Upper lobe of right lung (tissue), 1 donor: Measurements from ENCODE around the gene LAMB1. TPM values are rescaled to one million over a fixed set of nuclear protein-coding genes. Genes with fewer than 3 reads are reported as not detected.

ENCODE experiments used
- ATAC-seq: fragments of 200-7000 bp; cut with Tn5 transposase; one replicate; pipeline ENCODE4 v1.9.1; 2020; ENCODE audit warnings: mild to moderate bottlenecking, moderate library complexity
- DNase-seq: peaks from one replicate; pipeline ENCODE4 v3.0.0-alpha.2; 2020
- H3K27ac ChIP-seq: fragments of 200-600 bp; one replicate; pipeline ENCODE4 v1.8.0; 2022
- H3K27me3 ChIP-seq: fragments of 200-600 bp; one replicate; pipeline ENCODE4 v1.8.0; 2022; ENCODE audit warnings: mild to moderate bottlenecking
- H3K36me3 ChIP-seq: fragments of 200-600 bp; one replicate; pipeline ENCODE4 v1.8.0; 2022
- H3K4me1 ChIP-seq: fragments of 200-600 bp; one replicate; pipeline ENCODE4 v1.8.0; 2022
- H3K4me3 ChIP-seq: fragments of 200-600 bp; one replicate; pipeline ENCODE4 v1.8.0; 2022; ENCODE audit warnings: mild to moderate bottlenecking
- H3K9me3 ChIP-seq: fragments of 200-600 bp; one replicate; pipeline ENCODE4 v1.8.0; 2022
- CTCF ChIP-seq: fragments of 200-600 bp; IDR thresholded peaks from one replicate; pipeline ENCODE4 v1.8.0; 2022; ENCODE audit warnings: antibody characterized with exemption
- intact Hi-C: fragments of 100-400 bp; cut with DNase I; formaldehyde crosslinking; loops from one replicate; pipeline ENCODE4 v1.11.0; 2022
- total RNA-seq: library from RNA; stranded (reverse); fragmentation: NEBNext Ultra II Directional; extraction: Animal tissue kit (Norgen Biotek cat#: 25700); gene quantifications from one replicate; pipeline ENCODE4 v1.2.1, GENCODE V29; 2021
- donor health status: DM: no; HTN: yes; CAD: no; lungs with severe emphysema.

LAMB1 gene
- total RNA-seq, 1 donor from 2014 or later = 156 TPM

GRCh38 chr7:107972941-107973376 lies 30.0 kb downstream of the LAMB1 start:
- Histone ChIP-seq H3K27ac (peak overlapping the region; percentile 28), H3K4me3 (no peak overlapping the region), H3K9me3 (no peaks in the 10 kb centered on the region), H3K27me3 (no peaks in the 10 kb centered on the region), H3K36me3 (peaks cover 16% of the 10 kb centered on the region), H3K4me1 (peaks cover 23% of the 10 kb centered on the region)
- no peak for TF ChIP-seq CTCF
- intact Hi-C loops = no loop called here
- ATAC-seq (no peak), DNase-seq (no peak)

- Histone ChIP-seq H3K27me3 (no peaks in the 10 kb centered on the region), H3K4me3 (no peak overlapping the region), H3K4me1 (peaks cover 25% of the 10 kb centered on the region), H3K27ac (peak overlapping the region; percentile 28), H3K36me3 (peaks cover 16% of the 10 kb centered on the region), H3K9me3 (no peaks in the 10 kb centered on the region)
- ATAC-seq (peak; percentile 76), DNase-seq (no peak)
- intact Hi-C loops = no loop called here
- TF ChIP-seq CTCF = no peak
Measured at GRCh38 chr7:107972075-107972482, 30.9 kb downstream of the LAMB1 start.

- Histone ChIP-seq H3K4me1 (peaks cover 27% of the 10 kb centered on the region), H3K27ac (peak overlapping the region; percentile 78), H3K27me3 (no peaks in the 10 kb centered on the region), H3K4me3 (no peak overlapping the region), H3K36me3 (peaks cover 15% of the 10 kb centered on the region), H3K9me3 (no peaks in the 10 kb centered on the region)
- intact Hi-C loops = no loop called here
- TF ChIP-seq CTCF = no peak
- peak; percentile 77 for ATAC-seq
- no peak for DNase-seq
Measured at GRCh38 chr7:107971613-107972012, 31.3 kb downstream of the LAMB1 start.

- DNase-seq = no peak
- intact Hi-C loops = no loop called here
- no peak for TF ChIP-seq CTCF
- no peak overlapping the region for H3K4me3 ChIP-seq
- no peaks in the 10 kb centered on the region for H3K9me3 ChIP-seq
- no peak for ATAC-seq
- H3K36me3 ChIP-seq = peaks cover 11% of the 10 kb centered on the region
- no peaks in the 10 kb centered on the region for H3K27me3 ChIP-seq
- peak overlapping the region; percentile 78 for H3K27ac ChIP-seq
- H3K4me1 ChIP-seq = peaks cover 27% of the 10 kb centered on the region
Measured at GRCh38 chr7:107971100-107971499, 31.9 kb downstream of the LAMB1 start.

- ATAC-seq = no peak
- H3K36me3 ChIP-seq = peaks cover 14% of the 10 kb centered on the region
- DNase-seq = no peak
- H3K9me3 ChIP-seq = no peaks in the 10 kb centered on the region
- H3K27me3 ChIP-seq = no peaks in the 10 kb centered on the region
- no peak for TF ChIP-seq CTCF
- H3K4me3 ChIP-seq = no peak overlapping the region
- intact Hi-C loops = no loop called here
- peaks cover 27% of the 10 kb centered on the region for H3K4me1 ChIP-seq
- no peak overlapping the region for H3K27ac ChIP-seq
Measured at GRCh38 chr7:107969856-107970255, 33.1 kb downstream of the LAMB1 start.

- DNase-seq (no peak), ATAC-seq (no peak)
- Histone ChIP-seq H3K27ac (no peak overlapping the region), H3K4me3 (no peak overlapping the region), H3K9me3 (no peaks in the 10 kb centered on the region), H3K27me3 (no peaks in the 10 kb centered on the region), H3K4me1 (peaks cover 27% of the 10 kb centered on the region), H3K36me3 (peaks cover 23% of the 10 kb centered on the region)
- no peak for TF ChIP-seq CTCF
- intact Hi-C loops = no loop called here
Measured at GRCh38 chr7:107968449-107968848, 34.5 kb downstream of the LAMB1 start.
